Coronary artery (tissue), 2 donors: ENCODE data around the gene ADM2.

Experiments used
- DNase-seq: peaks from one replicate; pipeline ENCODE4 v3.0.0-alpha.2; 2017; ENCODE audit warnings: low spot score
- H3K27ac ChIP-seq, 2 donors: fragments of 200-600 bp; sonication (generic); one replicate each; pipeline ENCODE4 v1.5.1; 2016 to 2019
- H3K4me3 ChIP-seq: fragments of 200-600 bp; sonication (generic); 2 replicates; pipeline ENCODE4 v1.5.1; 2016; ENCODE audit warnings: mild to moderate bottlenecking, moderate library complexity
- TF ChIP-seq, protein P1 (sequence below): fragments of 200-600 bp; sonication (generic); IDR thresholded peaks from one replicate; pipeline ENCODE4 v1.5.1; 2019; ENCODE audit warnings: antibody characterized with exemption

Gene ADM2

DNA sequence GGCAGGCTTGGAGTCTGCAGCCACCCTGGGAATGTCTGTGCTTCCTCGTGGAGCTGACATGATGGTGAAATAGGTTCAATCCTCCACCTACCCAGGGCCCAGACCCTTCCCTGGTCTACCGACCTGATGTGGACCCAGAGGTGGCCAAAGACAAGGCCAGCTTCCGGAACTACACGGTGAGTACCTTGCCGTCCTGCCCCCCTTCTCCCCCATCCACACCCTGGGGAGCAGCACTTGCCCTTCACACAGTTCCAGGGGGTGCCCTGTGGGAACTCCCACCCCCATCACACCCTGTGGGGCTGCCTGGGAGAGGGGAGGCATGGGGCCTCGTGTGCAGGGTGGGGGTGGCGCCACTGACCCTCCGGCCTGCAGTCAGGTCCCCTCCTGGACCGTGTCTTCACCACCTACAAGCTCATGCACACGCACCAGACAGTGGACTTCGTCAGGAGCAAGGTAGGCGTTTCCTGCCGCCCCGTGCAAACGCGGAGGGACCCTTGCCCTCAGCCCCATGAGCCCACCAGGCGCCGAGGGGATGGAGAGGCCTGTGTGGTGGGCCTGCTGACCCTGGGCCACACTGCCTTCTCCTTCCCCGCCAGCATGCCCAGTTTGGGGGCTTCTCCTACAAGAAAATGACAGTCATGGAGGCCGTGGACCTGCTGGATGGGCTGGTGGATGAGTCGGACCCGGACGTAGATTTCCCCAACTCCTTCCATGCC lies 6.1 kb downstream of the ADM2 start:
- DNase-seq: no peak
- Histone ChIP-seq H3K4me3 (no peak overlapping the region), H3K27ac (no peak overlapping the region)
- TF ChIP-seq, protein P1, sequence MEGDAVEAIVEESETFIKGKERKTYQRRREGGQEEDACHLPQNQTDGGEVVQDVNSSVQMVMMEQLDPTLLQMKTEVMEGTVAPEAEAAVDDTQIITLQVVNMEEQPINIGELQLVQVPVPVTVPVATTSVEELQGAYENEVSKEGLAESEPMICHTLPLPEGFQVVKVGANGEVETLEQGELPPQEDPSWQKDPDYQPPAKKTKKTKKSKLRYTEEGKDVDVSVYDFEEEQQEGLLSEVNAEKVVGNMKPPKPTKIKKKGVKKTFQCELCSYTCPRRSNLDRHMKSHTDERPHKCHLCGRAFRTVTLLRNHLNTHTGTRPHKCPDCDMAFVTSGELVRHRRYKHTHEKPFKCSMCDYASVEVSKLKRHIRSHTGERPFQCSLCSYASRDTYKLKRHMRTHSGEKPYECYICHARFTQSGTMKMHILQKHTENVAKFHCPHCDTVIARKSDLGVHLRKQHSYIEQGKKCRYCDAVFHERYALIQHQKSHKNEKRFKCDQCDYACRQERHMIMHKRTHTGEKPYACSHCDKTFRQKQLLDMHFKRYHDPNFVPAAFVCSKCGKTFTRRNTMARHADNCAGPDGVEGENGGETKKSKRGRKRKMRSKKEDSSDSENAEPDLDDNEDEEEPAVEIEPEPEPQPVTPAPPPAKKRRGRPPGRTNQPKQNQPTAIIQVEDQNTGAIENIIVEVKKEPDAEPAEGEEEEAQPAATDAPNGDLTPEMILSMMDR: no peak

DNA sequence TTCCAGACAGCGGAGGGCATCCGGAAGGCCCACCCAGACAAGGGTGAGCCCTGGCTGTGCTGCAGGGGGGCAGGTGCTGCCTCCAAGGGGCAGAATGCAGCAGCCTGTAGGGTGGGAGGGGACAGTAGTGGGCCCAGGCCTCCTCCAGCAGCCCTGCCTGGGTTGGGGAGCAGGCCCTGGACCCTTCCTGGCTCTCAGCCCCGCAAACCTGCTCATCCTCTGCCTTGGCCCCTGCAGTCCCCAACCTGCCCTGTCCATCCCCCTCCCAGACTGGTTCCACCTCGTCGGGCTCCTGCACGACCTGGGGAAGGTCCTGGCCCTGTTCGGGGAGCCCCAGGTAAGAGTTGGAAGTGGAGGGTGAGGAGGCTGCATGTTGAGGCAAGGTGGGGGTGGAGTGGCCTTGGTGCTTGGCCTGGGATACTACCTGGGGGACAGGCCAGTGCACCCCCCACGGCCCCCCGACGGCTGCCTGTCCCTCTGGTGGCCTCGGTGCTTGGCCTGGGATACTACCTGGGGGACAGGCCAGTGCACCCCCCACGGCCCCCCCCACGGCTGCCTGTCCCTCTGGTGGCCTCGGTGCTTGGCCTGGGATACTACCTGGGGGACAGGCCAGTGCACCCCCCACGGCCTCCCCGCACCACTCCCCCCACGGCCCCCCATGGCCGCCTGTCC lies 6.8 kb downstream of the ADM2 start:
- no peak for DNase-seq
- TF ChIP-seq, protein P1: no peak
- H3K4me3 ChIP-seq: no peak overlapping the region
- H3K27ac ChIP-seq: no peak overlapping the region

DNA sequence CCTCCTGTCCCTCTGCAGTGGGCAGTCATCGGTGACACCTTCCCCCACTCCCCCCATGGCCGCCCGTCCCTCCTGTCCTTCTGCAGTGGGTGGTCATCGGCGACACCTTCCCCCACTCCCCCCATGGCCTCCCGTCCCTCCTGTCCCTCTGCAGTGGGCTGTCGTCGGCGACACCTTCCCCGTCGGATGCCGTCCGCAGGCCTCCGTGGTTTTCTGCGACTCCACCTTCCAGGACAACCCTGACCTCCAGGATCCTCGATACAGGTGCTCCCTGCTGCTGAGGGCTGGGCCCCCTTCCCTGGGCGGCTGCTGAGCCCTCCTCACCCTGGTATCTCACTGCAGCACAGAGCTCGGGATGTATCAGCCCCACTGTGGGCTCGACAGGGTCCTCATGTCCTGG lies 7.5 kb downstream of the ADM2 start:
- H3K27ac ChIP-seq: no peak overlapping the region
- no peak overlapping the region for H3K4me3 ChIP-seq
- no peak for DNase-seq
- TF ChIP-seq, protein P1: no peak

DNA sequence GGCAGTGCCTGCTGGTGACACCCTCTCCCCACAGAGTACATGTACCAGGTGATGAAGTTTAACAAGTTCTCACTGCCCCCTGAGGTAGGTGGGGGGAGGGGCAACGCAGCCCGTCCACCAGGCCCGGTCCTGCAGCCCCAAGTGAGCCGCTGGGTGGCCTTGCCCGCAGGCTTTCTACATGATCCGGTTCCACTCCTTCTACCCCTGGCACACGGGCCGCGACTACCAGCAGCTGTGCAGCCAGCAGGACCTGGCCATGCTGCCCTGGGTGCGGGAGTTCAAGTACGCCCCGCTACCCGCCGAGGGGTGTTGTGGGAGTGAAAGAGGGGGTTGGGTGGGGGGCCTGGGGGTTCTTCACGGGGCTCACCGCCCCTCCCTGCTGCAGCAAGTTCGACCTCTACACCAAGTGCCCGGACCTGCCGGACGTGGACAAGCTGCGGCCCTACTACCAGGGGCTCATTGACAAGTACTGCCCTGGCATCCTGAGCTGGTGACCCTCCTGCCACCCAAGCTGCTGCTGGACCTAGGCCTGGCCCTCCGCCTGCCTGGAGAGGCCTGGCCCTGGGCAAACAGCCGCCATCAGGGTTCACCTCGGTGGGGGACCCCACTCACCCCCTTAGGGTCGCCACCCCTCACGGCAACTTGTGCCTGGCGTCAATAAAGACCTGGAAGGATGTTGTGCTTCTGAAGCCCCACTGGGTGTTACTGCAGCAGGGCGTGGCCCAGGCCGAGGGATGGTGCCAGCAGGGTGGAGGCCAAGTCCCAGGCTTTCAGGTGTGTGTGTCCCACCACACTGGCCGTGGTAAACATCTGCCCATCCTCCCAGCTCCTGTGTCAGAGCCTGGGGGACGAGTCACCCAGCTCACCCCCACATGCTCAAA lies 8.3 kb downstream of the ADM2 start:
- TF ChIP-seq, protein P1: no peak
- Histone ChIP-seq H3K4me3 (no peak overlapping the region), H3K27ac (no peak overlapping the region)

DNA sequence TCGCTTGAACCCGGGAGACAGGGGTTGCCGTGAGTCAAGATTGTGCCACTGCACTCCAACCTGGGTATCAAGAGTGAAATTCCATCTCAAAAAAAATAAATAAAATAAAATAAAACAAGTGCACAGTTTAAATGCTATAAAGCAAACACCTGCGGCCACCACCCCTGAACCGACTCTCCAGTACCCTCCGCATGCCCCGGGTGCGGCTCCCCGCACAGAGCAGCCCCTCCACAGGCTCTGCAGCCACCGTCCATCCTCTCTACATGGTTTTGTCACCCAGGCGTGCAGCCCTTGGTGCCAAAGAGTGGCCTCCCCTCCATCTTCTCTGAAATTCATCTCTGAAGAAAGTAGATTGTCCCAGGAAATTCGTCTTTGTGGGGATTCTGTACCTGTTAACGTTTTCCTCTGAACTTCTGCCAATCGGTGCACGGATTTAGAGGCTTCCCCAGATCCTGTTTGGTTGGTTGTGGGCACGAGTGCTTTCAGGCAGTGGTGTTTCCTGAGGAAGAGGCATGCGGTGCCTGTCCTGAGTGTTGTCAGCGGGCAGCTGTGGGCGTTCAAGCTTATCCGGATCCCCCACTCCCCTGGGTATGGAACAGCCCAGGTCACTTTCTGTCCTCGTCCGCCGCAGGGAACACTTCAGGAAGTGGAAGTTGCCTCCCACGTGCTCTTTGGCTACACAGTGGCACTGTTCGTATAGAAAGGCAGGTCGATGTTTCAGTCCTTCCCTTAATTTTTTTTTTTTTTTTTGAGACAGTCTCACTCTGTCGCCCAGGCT lies 9.4 kb downstream of the ADM2 start:
- TF ChIP-seq, protein P1: no peak
- DNase-seq: no peak
- no peak overlapping the region for H3K4me3 ChIP-seq
- no peak overlapping the region for H3K27ac ChIP-seq

More for the DNA sequence above, 8.3 kb downstream of the ADM2 start:
- no peak for DNase-seq

DNA sequence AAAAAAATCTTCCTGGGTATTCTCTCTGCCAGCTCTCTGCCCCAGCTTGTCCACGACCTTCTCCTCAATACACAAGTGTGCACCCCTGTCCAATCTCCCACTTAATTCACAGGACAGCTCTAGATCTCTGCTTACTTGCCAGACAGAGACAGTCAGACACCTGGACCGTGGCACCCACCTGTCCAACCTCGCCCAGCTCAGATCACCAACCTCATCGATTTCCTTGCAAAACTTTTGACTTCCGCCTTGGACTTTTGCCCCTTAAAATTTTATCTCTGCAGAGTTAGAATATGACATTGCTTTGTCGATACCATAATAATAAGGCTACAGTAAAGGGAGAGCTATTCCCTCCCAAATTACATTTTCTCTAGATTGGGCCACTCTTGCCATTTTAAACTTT lies 15.8 kb downstream of the ADM2 start:
- TF ChIP-seq, protein P1: no peak
- H3K27ac ChIP-seq: no peak overlapping the region
- DNase-seq: no peak
- H3K4me3 ChIP-seq: no peak overlapping the region
